Breast epithelium (tissue), 4 donors: ENCODE measurements around the gene KCNN3. TPM values are rescaled to one million over a fixed set of nuclear protein-coding genes. Genes with fewer than 3 reads are reported as not detected.

Source experiments
- DNase-seq, 2 donors: peaks; one replicate each; pipeline ENCODE4 v3.0.0-alpha.2; 2019; ENCODE audit warnings: low spot score in 2 of 2
- H3K27ac ChIP-seq, 2 donors: fragments of 200-600 bp; sonication (generic) in 1 of 2; one replicate each; pipeline ENCODE4 v1.5.1; 2016 to 2019; ENCODE audit warnings: mild to moderate bottlenecking in 1 of 2
- H3K27me3 ChIP-seq, 2 donors: fragments of 200-600 bp; sonication (generic) in 1 of 2; one replicate each; pipeline versions ENCODE4 v1.5.1 to v1.6.0; 2017 to 2019; ENCODE audit warnings: control low read depth in 1 of 2, mild to moderate bottlenecking in 1 of 2
- H3K36me3 ChIP-seq: fragments of 200-600 bp; one replicate; pipeline ENCODE4 v1.5.1; 2019
- H3K4me1 ChIP-seq, 2 donors: fragments of 200-600 bp; sonication (generic); one replicate each; pipeline ENCODE4 v1.5.1; 2016 to 2019; ENCODE audit warnings: control low read depth in 1 of 2
- H3K4me3 ChIP-seq, 3 donors: fragments of 200-600 bp; sonication (generic); 1 replicate in 2 of 3; 2 replicates in 1 of 3; pipeline ENCODE4 v1.5.1; 2016 to 2019; ENCODE audit warnings: mild to moderate bottlenecking in 3 of 3, moderate library complexity in 2 of 3
- H3K9me3 ChIP-seq, 2 donors: fragments of 200-600 bp; sonication (generic) in 1 of 2; one replicate each; pipeline ENCODE4 v1.5.1; 2016 to 2019; ENCODE audit warnings: control low read depth in 1 of 2
- CTCF ChIP-seq, 3 donors: fragments of 450-650 bp; IDR thresholded peaks; one replicate each; pipeline ENCODE4 v1.5.1; 2016 to 2017; ENCODE audit warnings: antibody characterized with exemption in 3 of 3, mild to moderate bottlenecking in 3 of 3, moderate library complexity in 3 of 3
- POLR2A ChIP-seq: fragments of 450-650 bp; IDR thresholded peaks from one replicate; pipeline ENCODE4 v1.6.1; 2016; ENCODE audit warnings: antibody characterized with exemption, mild to moderate bottlenecking, moderate library complexity
- POLR2AphosphoS5 ChIP-seq, 3 donors: sonication (generic); formaldehyde crosslinking; IDR thresholded peaks; one replicate each; pipeline ENCODE4 v1.6.1; 2017; ENCODE audit warnings: antibody characterized with exemption in 3 of 3
- intact Hi-C: fragments of 100-400 bp; cut with DNase I; formaldehyde crosslinking; loops from one replicate; pipeline ENCODE4 v1.15.1; 2023; ENCODE audit warnings: low total_unique reads
- total RNA-seq, 3 donors: library from RNA; depleted of rRNA; stranded (reverse); fragments of >200 nt; gene quantifications; one replicate each; pipeline ENCODE4 v1.1.0, GENCODE V29; 2016

Gene KCNN3
- total RNA-seq, 3 donors from 2014 or later = 0.96 to 1.6 (median 1.0) TPM

GRCh38 chr1:154880671-154881070 is 10.6 kb upstream of the KCNN3 start:
- TF ChIP-seq CTCF (IDR thresholded peaks at IDR 0.05) (no peak), POLR2A (no peak), POLR2AphosphoS5 (IDR thresholded peaks at IDR 0.05) (no peak)
- H3K27me3 ChIP-seq = no peaks in the 10 kb centered on the region
- no peaks in the 10 kb centered on the region for H3K9me3 ChIP-seq
- DNase-seq = no peak
- no peaks in the 10 kb centered on the region for H3K36me3 ChIP-seq
- no peak overlapping the region for H3K4me3 ChIP-seq
- no peaks in the 10 kb centered on the region for H3K4me1 ChIP-seq
- no peak overlapping the region for H3K27ac ChIP-seq
- intact Hi-C loops = no loop called here

GRCh38 chr1:154879038-154879421 is 8.9 kb upstream of the KCNN3 start:
- TF ChIP-seq POLR2A = no peak
- no peak for TF ChIP-seq CTCF (IDR thresholded peaks at IDR 0.05)
- no peak for TF ChIP-seq POLR2AphosphoS5 (IDR thresholded peaks at IDR 0.05)
- intact Hi-C loops = no loop called here
- Histone ChIP-seq H3K4me3 (no peak overlapping the region), H3K27ac (no peak overlapping the region), H3K4me1 (no peaks in the 10 kb centered on the region), H3K36me3 (no peaks in the 10 kb centered on the region), H3K27me3 (no peaks in the 10 kb centered on the region), H3K9me3 (no peaks in the 10 kb centered on the region)
- no peak for DNase-seq

- peak; percentile 62 to 77 for DNase-seq
- Histone ChIP-seq H3K27me3 (no peaks in the 10 kb centered on the region), H3K4me3 (no peak overlapping the region), H3K36me3 (no peaks in the 10 kb centered on the region), H3K4me1 (no peaks in the 10 kb centered on the region), H3K9me3 (no peaks in the 10 kb centered on the region), H3K27ac (no peak overlapping the region)
- TF ChIP-seq CTCF (IDR thresholded peaks at IDR 0.05) = peak; percentile 63 to 83 (median 79)
- TF ChIP-seq POLR2AphosphoS5 (IDR thresholded peaks at IDR 0.05) = peak in 1 of 3 donors; percentile 37
- TF ChIP-seq POLR2A = no peak
- intact Hi-C loops = no loop called here
Measured at GRCh38 chr1:154878371-154879037, 8.4 kb upstream of the KCNN3 start.

GRCh38 chr1:154877370-154877974 is 7.4 kb upstream of the KCNN3 start:
- H3K27ac ChIP-seq = no peak overlapping the region

More at GRCh38 chr1:154877370-154877974, 7.4 kb upstream of the KCNN3 start:
- Histone ChIP-seq H3K36me3 (no peaks in the 10 kb centered on the region), H3K9me3 (no peaks in the 10 kb centered on the region), H3K4me3 (no peak overlapping the region), H3K27me3 (no peaks in the 10 kb centered on the region), H3K4me1 (no peaks in the 10 kb centered on the region)
- intact Hi-C loops = no loop called here
- TF ChIP-seq POLR2A = no peak
- no peak for TF ChIP-seq POLR2AphosphoS5 (IDR thresholded peaks at IDR 0.05)
- TF ChIP-seq CTCF (IDR thresholded peaks at IDR 0.05) = no peak
- no peak for DNase-seq
